CD14-positive monocyte (primary cell): Measurements from ENCODE around the gene TLR9. TPM values are rescaled to one million over a fixed set of nuclear protein-coding genes. Genes with fewer than 3 reads are reported as not detected.

Source experiments
- DNase-seq, 3 donors: peaks; one replicate each; pipeline ENCODE4 v3.0.0-alpha.2; 2011 to 2022
- H2AFZ ChIP-seq: 2 replicates; pipeline ENCODE4 v1.6.0; 2012; ENCODE audit warnings: mild to moderate bottlenecking, low read depth, low read length, inconsistent platforms; ENCODE audit not compliant: insufficient read depth, poor library complexity, severe bottlenecking
- H3K27ac ChIP-seq, 2 donors: 1 replicate in 1 of 2; 2 replicates in 1 of 2; pipeline ENCODE4 v1.5.1; 2012 to 2013; ENCODE audit warnings: low read length in 2 of 2, control low read depth in 1 of 2, inconsistent platforms in 1 of 2, low read depth in 1 of 2, mild to moderate bottlenecking in 1 of 2
- H3K27me3 ChIP-seq, 2 donors: one replicate each; pipeline versions ENCODE4 v1.6.0 to v1.6.1; 2011 to 2013; ENCODE audit warnings: low read length in 2 of 2; ENCODE audit not compliant: control insufficient read depth in 2 of 2, insufficient read depth in 2 of 2
- H3K36me3 ChIP-seq, 2 donors: replicated peaks in 1 of 2; 1 replicate in 1 of 2; 2 replicates in 1 of 2; pipeline versions ENCODE4 v1.5.1 to v1.6.1; 2012 to 2013; ENCODE audit warnings: low read length in 2 of 2, control low read depth in 1 of 2, inconsistent platforms in 1 of 2, mild to moderate bottlenecking in 1 of 2; ENCODE audit not compliant: insufficient read depth in 2 of 2, control insufficient read depth in 1 of 2
- H3K4me1 ChIP-seq, 2 donors: 1 replicate in 1 of 2; 2 replicates in 1 of 2; pipeline versions ENCODE4 v1.5.1 to v1.6.1; 2012 to 2013; ENCODE audit warnings: low read length in 2 of 2, control low read depth in 1 of 2, inconsistent platforms in 1 of 2, mild to moderate bottlenecking in 1 of 2, moderate library complexity in 1 of 2; ENCODE audit not compliant: insufficient read depth in 2 of 2, control insufficient read depth in 1 of 2
- H3K4me2 ChIP-seq: replicated peaks from 2 replicates; pipeline ENCODE3; 2012; ENCODE audit warnings: low read length, moderate library complexity, mild to moderate bottlenecking; ENCODE audit not compliant: poor library complexity, severe bottlenecking; ENCODE audit errors: extremely low read depth
- H3K4me3 ChIP-seq, 3 experiments: fragments of 200-600 bp in 1 of 3; sonication (generic) in 1 of 3; replicated peaks in 1 of 3; 1 replicate in 2 of 3; 2 replicates in 1 of 3; pipeline ENCODE4 v1.5.1; 2011 to 2013; ENCODE audit warnings: low read length in 3 of 3, mild to moderate bottlenecking in 3 of 3, control low read depth in 2 of 3, low read depth in 2 of 3, inconsistent platforms in 1 of 3, moderate library complexity in 1 of 3
- H3K79me2 ChIP-seq: 2 replicates; pipeline ENCODE4 v1.6.0; 2012; ENCODE audit warnings: mild to moderate bottlenecking, control low read depth, inconsistent platforms, low read length, moderate library complexity; ENCODE audit not compliant: insufficient read depth
- H3K9ac ChIP-seq: 2 replicates; pipeline ENCODE4 v1.6.0; 2017; ENCODE audit warnings: low read length, mild to moderate bottlenecking; ENCODE audit not compliant: insufficient read depth, poor library complexity, severe bottlenecking
- H3K9me3 ChIP-seq, 2 donors: replicated peaks in 1 of 2; 1 replicate in 1 of 2; 2 replicates in 1 of 2; pipeline versions ENCODE4 v1.5.1 to v1.6.1; 2012 to 2013; ENCODE audit warnings: low read length in 2 of 2, control low read depth in 1 of 2; ENCODE audit not compliant: control insufficient read depth in 1 of 2, insufficient read depth in 1 of 2
- H4K20me1 ChIP-seq: 2 replicates; pipeline ENCODE4 v1.6.0; 2012; ENCODE audit warnings: mild to moderate bottlenecking, low read length, control low read depth, moderate library complexity; ENCODE audit not compliant: insufficient read depth
- H3K27ac Mint-ChIP-seq, 7 donors: one replicate each; pipeline ENCODE4 v1.8.0; 2020; ENCODE audit warnings: mild to moderate bottlenecking in 7 of 7, mixed read lengths in 7 of 7, moderate library complexity in 6 of 7, inconsistent platforms in 2 of 7
- H3K27me3 Mint-ChIP-seq, 3 donors: one replicate each; pipeline ENCODE4 v1.8.0; 2021 to 2022; ENCODE audit warnings: low read depth in 3 of 3, mild to moderate bottlenecking in 3 of 3, mixed read lengths in 3 of 3, moderate library complexity in 3 of 3, inconsistent platforms in 1 of 3
- H3K36me3 Mint-ChIP-seq, 2 donors: one replicate each; pipeline ENCODE4 v1.8.0; 2020; ENCODE audit warnings: mixed read lengths in 2 of 2, inconsistent platforms in 1 of 2, mild to moderate bottlenecking in 1 of 2
- H3K4me1 Mint-ChIP-seq: one replicate; pipeline ENCODE4 v1.8.0; 2020; ENCODE audit warnings: mild to moderate bottlenecking, mixed read lengths
- H3K4me3 Mint-ChIP-seq, 2 donors: one replicate each; pipeline ENCODE4 v1.8.0; 2020; ENCODE audit warnings: mild to moderate bottlenecking in 2 of 2, mixed read lengths in 2 of 2, moderate library complexity in 1 of 2
- H3K9me3 Mint-ChIP-seq, 7 donors: one replicate each; pipeline ENCODE4 v1.8.0; 2020 to 2022; ENCODE audit warnings: mixed read lengths in 7 of 7, mild to moderate bottlenecking in 6 of 7, moderate library complexity in 6 of 7, inconsistent platforms in 2 of 7
- WGBS: methylation state at CpG from one replicate; pipeline ENCODE4 v1.1.5; 2013; ENCODE audit warnings: missing lambda C conversion rate; ENCODE audit not compliant: insufficient coverage; 5-methylcytosine and 5-hydroxymethylcytosine counted together
- intact Hi-C, 2 donors: fragments of 100-400 bp; cut with micrococcal nuclease; formaldehyde crosslinking; loops; one replicate each; pipeline versions ENCODE4 v1.15.0 to v1.15.1; 2023
- polyA plus RNA-seq, 3 donors: library from polyadenylated mRNA; depleted of rRNA in 1 of 3; unstranded in 2 of 3; stranded (reverse) in 1 of 3; fragments of 300-500 nt in 2 of 3; fragments of >200 nt in 1 of 3; fragmentation: Illumina TruSeq in 2 of 3; gene quantifications; 1 replicate in 2 of 3; 2 replicates in 1 of 3; pipeline ENCODE4 v1.2.3, GENCODE V29; 2012 to 2021
- TF ChIP-seq, protein P1 (sequence below): fragments of 200-600 bp; IDR thresholded peaks from one replicate; pipeline ENCODE4 v1.8.0; 2022; ENCODE audit warnings: antibody characterized with exemption, mild to moderate bottlenecking

TLR9 gene
- polyA plus RNA-seq, 3 donors: 0.91 TPM; not detected in 2

DNA sequence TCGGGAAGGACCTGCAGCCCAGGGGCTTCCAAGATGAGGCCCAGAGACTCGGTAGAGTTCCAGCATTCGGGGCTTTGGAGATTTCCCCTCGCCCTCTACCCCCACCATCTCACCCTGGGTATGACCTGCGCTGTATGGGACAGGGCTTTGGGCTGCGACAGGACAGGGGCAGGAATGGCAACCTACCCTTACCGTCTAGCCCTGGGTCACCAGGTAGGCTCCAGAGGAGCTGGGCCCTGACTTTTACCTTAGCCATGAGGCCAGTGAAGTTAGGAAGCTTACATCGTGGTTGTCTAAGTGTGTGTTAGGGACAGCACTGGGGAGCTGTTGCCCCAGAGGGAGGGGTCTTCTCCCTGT lies 20.8 kb upstream of the TLR9 start:
- Histone ChIP-seq H3K27ac (peak overlapping the region; percentile 88 to 99), H3K4me3 (peak overlapping the region; percentile 48 to 74 (median 72)), H3K27me3 (no peaks in the 10 kb centered on the region), H3K9ac (peak overlapping the region; percentile 84), H3K9me3 (no peaks in the 10 kb centered on the region), H3K36me3 (peaks cover 35% of the 10 kb centered on the region in 2 donors), H3K79me2 (peaks cover 64% of the 10 kb centered on the region), H4K20me1 (peaks cover 35% of the 10 kb centered on the region), H2AFZ (peak overlapping the region; percentile 38), H3K4me2 (peak overlapping the region; percentile 79), H3K4me1 (peaks cover 51 to 58% of the 10 kb centered on the region in 2 donors)
- peaks cover 56% of the 10 kb centered on the region for H3K4me1 Mint-ChIP-seq
- intact Hi-C loops: no loop called here
- WGBS: 30% methylated on average over 2 of the region's 8 CpGs
- peaks cover 37 to 48% of the 10 kb centered on the region in 2 donors for H3K36me3 Mint-ChIP-seq
- TF ChIP-seq, protein P1, sequence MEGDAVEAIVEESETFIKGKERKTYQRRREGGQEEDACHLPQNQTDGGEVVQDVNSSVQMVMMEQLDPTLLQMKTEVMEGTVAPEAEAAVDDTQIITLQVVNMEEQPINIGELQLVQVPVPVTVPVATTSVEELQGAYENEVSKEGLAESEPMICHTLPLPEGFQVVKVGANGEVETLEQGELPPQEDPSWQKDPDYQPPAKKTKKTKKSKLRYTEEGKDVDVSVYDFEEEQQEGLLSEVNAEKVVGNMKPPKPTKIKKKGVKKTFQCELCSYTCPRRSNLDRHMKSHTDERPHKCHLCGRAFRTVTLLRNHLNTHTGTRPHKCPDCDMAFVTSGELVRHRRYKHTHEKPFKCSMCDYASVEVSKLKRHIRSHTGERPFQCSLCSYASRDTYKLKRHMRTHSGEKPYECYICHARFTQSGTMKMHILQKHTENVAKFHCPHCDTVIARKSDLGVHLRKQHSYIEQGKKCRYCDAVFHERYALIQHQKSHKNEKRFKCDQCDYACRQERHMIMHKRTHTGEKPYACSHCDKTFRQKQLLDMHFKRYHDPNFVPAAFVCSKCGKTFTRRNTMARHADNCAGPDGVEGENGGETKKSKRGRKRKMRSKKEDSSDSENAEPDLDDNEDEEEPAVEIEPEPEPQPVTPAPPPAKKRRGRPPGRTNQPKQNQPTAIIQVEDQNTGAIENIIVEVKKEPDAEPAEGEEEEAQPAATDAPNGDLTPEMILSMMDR: no peak
- H3K27me3 Mint-ChIP-seq: no peaks in the 10 kb centered on the region
- no peak for DNase-seq
- H3K9me3 Mint-ChIP-seq: peaks cover 0 to 5% (median 0%) of the 10 kb centered on the region in 7 donors
- H3K27ac Mint-ChIP-seq: peak overlapping the region; percentile 91 to 100 (median 95)
- peak overlapping the region; percentile 85 to 94 for H3K4me3 Mint-ChIP-seq

DNA sequence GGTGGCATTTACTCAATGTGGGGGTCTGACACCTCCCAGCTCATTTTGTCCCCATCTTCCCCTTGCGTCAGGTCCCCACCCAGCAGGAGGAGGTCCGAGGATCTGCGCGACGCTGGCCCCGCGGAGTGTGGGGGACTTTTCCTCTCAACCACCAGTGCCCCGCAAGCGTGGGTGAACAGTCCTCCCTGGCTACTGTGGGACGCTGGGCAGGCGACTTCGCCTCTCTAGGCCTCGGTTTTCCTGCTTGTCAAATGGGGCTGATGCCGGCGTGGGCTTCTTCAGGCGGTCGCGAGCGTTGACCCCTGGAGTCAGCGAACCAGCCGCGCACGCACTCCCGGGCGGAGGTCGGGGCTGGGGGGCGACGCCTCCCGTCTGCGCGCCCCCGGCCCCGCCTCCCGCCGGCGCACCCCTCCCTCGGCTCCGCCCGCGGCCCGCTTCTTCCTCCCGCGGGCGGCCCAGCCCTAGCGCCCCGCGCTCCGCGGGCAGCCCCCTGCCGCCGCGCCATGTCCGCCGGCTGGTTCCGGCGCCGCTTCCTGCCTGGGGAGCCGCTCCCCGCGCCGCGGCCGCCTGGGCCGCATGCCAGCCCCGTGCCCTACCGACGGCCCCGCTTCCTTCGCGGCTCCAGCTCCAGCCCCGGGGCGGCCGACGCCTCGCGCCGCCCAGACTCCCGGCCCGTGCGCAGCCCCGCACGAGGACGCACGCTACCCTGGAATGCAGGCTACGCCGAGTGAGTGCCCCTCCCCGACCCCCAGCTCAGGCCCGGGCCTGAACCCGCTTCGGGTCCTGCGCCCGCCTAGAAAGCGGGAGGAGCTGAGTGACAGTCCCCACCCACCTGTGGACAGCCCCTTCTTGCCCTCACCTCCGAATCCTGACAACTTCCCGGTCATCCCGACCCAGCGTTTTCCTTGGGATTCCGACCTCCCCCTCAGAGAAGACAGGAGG lies 20.1 kb upstream of the TLR9 start, which contains the start of gene PPM1M:
Gene PPM1M (plus strand): TSS at position 438 of the 942 bp plus-strand sequence. CDS start 66 bp downstream, at position 504.
- Histone ChIP-seq H3K9me3 (no peaks in the 10 kb centered on the region), H3K27ac (peak within 1 kb of the TSS; percentile 98 to 99), H3K79me2 (peaks cover 62% of the 10 kb centered on the region), H3K4me2 (peak within 1 kb of the TSS; percentile 79), H2AFZ (peak within 1 kb of the TSS; percentile 66), H3K36me3 (peaks cover 28 to 29% of the 10 kb centered on the region in 2 donors), H3K4me1 (peaks cover 55 to 63% of the 10 kb centered on the region in 2 donors), H3K4me3 (peak within 1 kb of the TSS; percentile 54 to 74 (median 72)), H3K27me3 (no peaks in the 10 kb centered on the region), H4K20me1 (peaks cover 31% of the 10 kb centered on the region), H3K9ac (peak within 1 kb of the TSS; percentile 84)
- H3K4me3 Mint-ChIP-seq: peak within 1 kb of the TSS; percentile 85 to 94
- H3K36me3 Mint-ChIP-seq: peaks cover 37 to 41% of the 10 kb centered on the region in 2 donors
- peaks cover 0 to 5% (median 0%) of the 10 kb centered on the region in 7 donors for H3K9me3 Mint-ChIP-seq
- H3K27ac Mint-ChIP-seq: peak within 1 kb of the TSS; percentile 97 to 100 (median 99)
- TF ChIP-seq, protein P1: no peak
- DNase-seq: peak in 2 of 3 donors; percentile 64
- intact Hi-C loops: no loop called here
- under 1% methylated on average over 94 of the region's 98 CpGs for WGBS
- H3K27me3 Mint-ChIP-seq: no peaks in the 10 kb centered on the region
- peaks cover 61% of the 10 kb centered on the region for H3K4me1 Mint-ChIP-seq
